ENCODE results near the gene ITGB2. TPM values are rescaled to one million over a fixed set of nuclear protein-coding genes. Genes with fewer than 3 reads are reported as not detected.

ITGB2 gene
- total RNA-seq, 1 donor from 2014 or later, result 65.5 TPM

DNA sequence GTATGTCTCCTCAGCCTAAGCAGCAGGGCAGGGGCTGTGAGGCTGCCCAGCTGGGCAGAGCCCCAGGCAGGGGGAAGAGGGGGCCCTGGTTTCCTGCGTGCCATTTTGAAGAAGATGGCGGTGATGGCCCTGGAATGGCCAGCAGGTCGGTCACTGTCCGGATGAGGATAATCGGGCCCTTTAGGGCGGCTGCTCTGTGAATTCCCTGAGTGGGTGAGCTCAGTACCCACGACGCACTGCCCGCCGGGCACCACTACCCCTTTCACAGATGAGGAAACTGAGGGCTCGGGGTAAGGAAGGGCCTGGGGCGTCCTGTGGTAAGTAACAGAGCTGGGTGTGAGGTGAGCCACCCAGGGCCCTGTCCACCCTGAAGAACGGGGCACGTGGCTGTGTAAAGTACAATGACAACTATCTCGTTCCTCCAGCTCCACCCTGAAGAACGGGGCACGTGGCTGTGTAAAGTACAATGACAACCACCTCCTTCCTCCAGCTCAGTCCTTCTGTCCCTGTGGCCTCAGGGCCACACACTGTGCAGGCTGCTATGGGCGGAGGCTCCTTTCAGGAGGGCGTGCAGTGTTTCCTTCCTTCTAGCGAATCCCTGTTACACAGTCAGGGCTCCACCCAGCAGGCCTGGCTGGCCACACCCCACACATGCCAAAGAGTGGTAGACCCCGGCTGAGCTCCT lies 23.2 kb downstream of the ITGB2 start:
- no peaks in the 10 kb centered on the region for H3K36me3 ChIP-seq
- TF ChIP-seq, protein P1, sequence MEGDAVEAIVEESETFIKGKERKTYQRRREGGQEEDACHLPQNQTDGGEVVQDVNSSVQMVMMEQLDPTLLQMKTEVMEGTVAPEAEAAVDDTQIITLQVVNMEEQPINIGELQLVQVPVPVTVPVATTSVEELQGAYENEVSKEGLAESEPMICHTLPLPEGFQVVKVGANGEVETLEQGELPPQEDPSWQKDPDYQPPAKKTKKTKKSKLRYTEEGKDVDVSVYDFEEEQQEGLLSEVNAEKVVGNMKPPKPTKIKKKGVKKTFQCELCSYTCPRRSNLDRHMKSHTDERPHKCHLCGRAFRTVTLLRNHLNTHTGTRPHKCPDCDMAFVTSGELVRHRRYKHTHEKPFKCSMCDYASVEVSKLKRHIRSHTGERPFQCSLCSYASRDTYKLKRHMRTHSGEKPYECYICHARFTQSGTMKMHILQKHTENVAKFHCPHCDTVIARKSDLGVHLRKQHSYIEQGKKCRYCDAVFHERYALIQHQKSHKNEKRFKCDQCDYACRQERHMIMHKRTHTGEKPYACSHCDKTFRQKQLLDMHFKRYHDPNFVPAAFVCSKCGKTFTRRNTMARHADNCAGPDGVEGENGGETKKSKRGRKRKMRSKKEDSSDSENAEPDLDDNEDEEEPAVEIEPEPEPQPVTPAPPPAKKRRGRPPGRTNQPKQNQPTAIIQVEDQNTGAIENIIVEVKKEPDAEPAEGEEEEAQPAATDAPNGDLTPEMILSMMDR (IDR thresholded peaks at IDR 0.05), result no peak

DNA sequence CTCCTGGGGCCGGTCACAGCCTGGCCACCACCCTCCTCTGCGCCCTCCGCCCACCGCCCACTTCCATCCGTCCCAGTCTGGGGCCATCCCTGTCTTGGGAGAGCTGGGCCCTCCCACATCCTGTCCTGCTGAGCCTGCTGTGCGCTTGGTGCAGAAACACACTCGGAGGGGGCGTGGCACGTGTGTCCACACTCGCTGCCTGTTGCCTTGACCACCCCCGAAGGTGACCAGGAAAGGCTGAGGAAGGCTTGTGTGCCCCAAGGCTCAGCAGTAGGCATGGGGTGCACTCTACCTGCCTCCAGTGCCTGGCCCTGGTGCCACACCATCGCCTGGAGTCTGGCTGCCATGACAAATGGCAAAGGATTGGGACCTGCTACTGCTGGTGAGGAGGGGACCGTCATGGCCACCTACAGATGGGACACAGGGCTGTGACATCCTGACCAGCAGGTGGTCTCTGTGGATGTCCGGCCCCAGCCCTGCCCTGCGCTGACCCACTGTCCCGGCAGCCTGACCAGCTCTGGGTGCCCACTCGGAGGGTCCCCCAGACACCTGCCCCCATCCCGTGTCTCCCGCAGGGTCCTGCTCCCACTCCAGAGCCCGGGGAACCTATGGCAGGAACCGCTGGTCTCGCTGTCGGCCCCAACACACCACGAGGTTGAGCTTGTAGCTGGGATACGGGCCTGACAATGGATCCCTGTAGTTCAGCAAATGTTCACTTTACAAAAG lies 24.0 kb downstream of the ITGB2 start:
- TF ChIP-seq, protein P1 (IDR thresholded peaks at IDR 0.05), result no peak
- intact Hi-C loops (cut with DNase I), result no loop called here
- DNase-seq (ENCODE audit: low spot score in 2 of 2), result no peak

More for the DNA sequence above, 23.2 kb downstream of the ITGB2 start:
- intact Hi-C loops (cut with DNase I), result no loop called here
- no peak for DNase-seq (ENCODE audit: low spot score in 2 of 2)
- no peak overlapping the region for H3K27ac ChIP-seq
- no peaks in the 10 kb centered on the region for H3K27me3 ChIP-seq
- H3K4me3 ChIP-seq, result no peak overlapping the region
- H3K4me1 ChIP-seq, result no peaks in the 10 kb centered on the region
- no peaks in the 10 kb centered on the region for H3K9me3 ChIP-seq

DNA sequence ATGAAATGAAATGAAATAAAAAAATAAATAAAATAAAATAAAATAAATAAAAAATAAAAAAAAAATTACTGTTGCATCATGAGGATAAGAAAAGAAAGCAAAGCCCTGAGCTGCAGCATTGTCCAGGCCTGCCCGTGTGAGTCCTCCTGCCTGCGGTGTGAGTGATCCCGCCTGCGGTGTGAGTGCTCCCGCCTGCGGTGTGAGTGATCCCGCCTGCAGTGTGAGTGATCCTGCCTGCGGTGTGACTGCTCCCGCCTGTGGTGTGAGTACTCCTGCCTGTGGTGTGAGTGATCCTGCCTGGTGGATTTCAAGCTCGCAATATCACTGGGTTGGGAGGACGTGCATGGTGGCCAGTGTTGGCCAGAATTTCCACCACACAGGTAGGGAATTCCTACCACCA lies 24.8 kb downstream of the ITGB2 start:
- intact Hi-C loops (cut with DNase I), result no loop called here

More for the DNA sequence above, 24.0 kb downstream of the ITGB2 start:
- Histone ChIP-seq H3K27ac (no peak overlapping the region), H3K4me3 (no peak overlapping the region), H3K27me3 (no peaks in the 10 kb centered on the region), H3K36me3 (no peaks in the 10 kb centered on the region), H3K4me1 (no peaks in the 10 kb centered on the region), H3K9me3 (no peaks in the 10 kb centered on the region)

DNA sequence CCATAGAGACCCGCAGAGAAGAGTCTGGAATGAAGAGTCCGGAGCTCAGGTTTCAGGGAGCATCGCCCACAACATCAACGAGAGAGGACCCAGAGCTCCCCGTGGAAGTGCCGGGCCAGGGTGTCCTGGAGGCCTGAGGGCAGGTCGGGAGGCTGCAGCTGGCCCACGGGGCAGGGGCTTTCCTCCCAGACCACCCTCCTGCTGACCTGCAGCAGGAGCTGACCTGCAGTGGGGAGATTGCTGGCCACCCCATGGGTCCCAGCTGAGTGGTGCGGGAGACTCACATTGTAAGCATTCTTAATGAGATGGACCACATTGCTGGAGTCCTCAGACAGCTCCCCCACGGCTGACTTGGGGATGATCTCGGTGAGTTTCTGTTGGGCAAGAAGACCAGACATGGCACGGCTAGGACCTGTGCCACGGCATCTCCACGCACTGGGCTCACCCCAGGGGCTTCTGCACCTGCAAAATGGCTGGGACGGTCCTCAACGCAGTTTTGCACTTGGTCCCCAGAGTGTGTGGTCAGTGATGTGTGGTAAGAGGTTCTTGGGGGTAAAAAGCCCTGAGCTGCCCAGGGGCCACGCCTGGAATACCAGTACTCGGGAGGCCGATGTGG lies 25.9 kb downstream of the ITGB2 start:
- H3K4me3 ChIP-seq, result no peak overlapping the region
- H3K36me3 ChIP-seq, result no peaks in the 10 kb centered on the region
- H3K9me3 ChIP-seq, result no peaks in the 10 kb centered on the region
- TF ChIP-seq, protein P1 (IDR thresholded peaks at IDR 0.05), result no peak
- no peak for DNase-seq (ENCODE audit: low spot score in 2 of 2)
- no peaks in the 10 kb centered on the region for H3K4me1 ChIP-seq
- no peak overlapping the region for H3K27ac ChIP-seq
- H3K27me3 ChIP-seq, result no peaks in the 10 kb centered on the region
- intact Hi-C loops (cut with DNase I), result loop anchor here (5.0 kb wide), 1 partner anchor 38 kb away; no protein-coding TSS in a partner anchor

More for the DNA sequence above, 24.8 kb downstream of the ITGB2 start:
- Histone ChIP-seq H3K4me1 (no peaks in the 10 kb centered on the region), H3K36me3 (no peaks in the 10 kb centered on the region), H3K27me3 (no peaks in the 10 kb centered on the region), H3K9me3 (no peaks in the 10 kb centered on the region), H3K4me3 (no peak overlapping the region), H3K27ac (no peak overlapping the region)
- TF ChIP-seq, protein P1 (IDR thresholded peaks at IDR 0.05), result no peak
- no peak for DNase-seq (ENCODE audit: low spot score in 2 of 2)

DNA sequence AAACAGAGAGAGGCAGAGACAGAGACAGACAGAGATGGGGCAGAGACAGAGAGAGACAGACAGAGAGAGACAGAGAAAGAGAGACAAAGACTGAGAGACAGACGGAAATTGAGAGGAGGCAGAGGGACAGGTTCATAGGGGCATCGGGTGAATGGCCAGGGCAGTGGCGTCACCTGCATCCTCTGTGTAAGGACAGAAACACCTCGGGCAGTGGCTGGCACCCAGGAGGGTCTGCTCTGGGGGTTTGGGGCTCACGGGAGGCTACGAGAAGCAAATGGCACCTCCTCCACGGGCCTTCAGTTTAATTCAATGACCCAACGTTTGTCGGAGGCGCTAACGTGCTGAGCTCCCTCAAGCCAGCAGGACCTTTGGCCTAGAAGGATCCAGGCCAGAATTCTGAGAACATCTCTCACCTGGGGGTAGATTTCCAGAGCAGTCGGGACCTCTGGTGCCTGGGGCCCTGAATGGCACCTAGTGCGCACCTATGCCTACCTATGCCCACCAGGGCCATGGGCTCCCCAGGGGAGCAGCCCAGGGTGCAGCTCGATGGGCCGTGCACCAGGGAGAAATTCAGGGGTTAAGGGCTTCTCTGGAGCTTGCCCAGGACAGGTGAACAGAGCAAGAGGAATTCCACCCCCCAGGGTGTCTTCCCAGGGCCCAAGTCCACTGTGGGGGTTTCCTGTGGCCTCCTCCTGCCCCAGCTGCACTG lies 26.6 kb downstream of the ITGB2 start:
- no peak overlapping the region for H3K4me3 ChIP-seq
- TF ChIP-seq, protein P1 (IDR thresholded peaks at IDR 0.05), result no peak
- H3K9me3 ChIP-seq, result no peaks in the 10 kb centered on the region
- intact Hi-C loops (cut with DNase I), result loop anchor here (2.0 to 5.0 kb wide), 2 partner anchors 38 to 245 kb away; no protein-coding TSS in a partner anchor
- no peaks in the 10 kb centered on the region for H3K36me3 ChIP-seq
- no peak overlapping the region for H3K27ac ChIP-seq
- no peaks in the 10 kb centered on the region for H3K27me3 ChIP-seq
- H3K4me1 ChIP-seq, result no peaks in the 10 kb centered on the region
- DNase-seq (ENCODE audit: low spot score in 2 of 2), result no peak
